GM18498 (cell line): ENCODE data around the gene QSOX1.

Source experiments
- ATAC-seq: cut with Tn5 transposase; IDR thresholded peaks from one replicate; pipeline ENCODE4 v1.9.1; 2021; ENCODE audit warnings: mild to moderate bottlenecking, moderate library complexity; ENCODE audit not compliant: unreplicated experiment

The QSOX1 gene

GRCh38 chr1:180169640-180170195 lies 15.0 kb downstream of the QSOX1 start:
- no peak for ATAC-seq

GRCh38 chr1:180170546-180171151 lies 16.0 kb downstream of the QSOX1 start:
- ATAC-seq = no peak

GRCh38 chr1:180171691-180172090 lies 17.0 kb downstream of the QSOX1 start:
- no peak for ATAC-seq

GRCh38 chr1:180173451-180173850 lies 18.8 kb downstream of the QSOX1 start:
- no peak for ATAC-seq

GRCh38 chr1:180173952-180174351 lies 19.3 kb downstream of the QSOX1 start:
- no peak for ATAC-seq

GRCh38 chr1:180175291-180175690 lies 20.6 kb downstream of the QSOX1 start:
- ATAC-seq = no peak

- ATAC-seq = no peak
These were observed 21.1 kb downstream of the QSOX1 start for GRCh38 chr1:180175806-180176205.

- no peak for ATAC-seq
These were observed 22.3 kb downstream of the QSOX1 start for GRCh38 chr1:180176965-180177364.

GRCh38 chr1:180177931-180178330 lies 23.3 kb downstream of the QSOX1 start:
- no peak for ATAC-seq

GRCh38 chr1:180178511-180179161 lies 24.0 kb downstream of the QSOX1 start:
- peak; percentile 64 for ATAC-seq

GRCh38 chr1:180179162-180179957 lies 24.7 kb downstream of the QSOX1 start:
- no peak for ATAC-seq

- no peak for ATAC-seq
These were observed 26.4 kb downstream of the QSOX1 start for GRCh38 chr1:180181048-180181447.

- no peak for ATAC-seq
These were observed 27.4 kb downstream of the QSOX1 start for GRCh38 chr1:180181996-180182642.

- ATAC-seq = no peak
These were observed 28.1 kb downstream of the QSOX1 start for GRCh38 chr1:180182643-180183311.

GRCh38 chr1:180183426-180183825 lies 28.8 kb downstream of the QSOX1 start:
- ATAC-seq = no peak

GRCh38 chr1:180184041-180184440 lies 29.4 kb downstream of the QSOX1 start:
- ATAC-seq = no peak

GRCh38 chr1:180185281-180185680 lies 30.6 kb downstream of the QSOX1 start:
- ATAC-seq = no peak

- no peak for ATAC-seq
These were observed 31.4 kb downstream of the QSOX1 start for GRCh38 chr1:180185971-180186645.

- ATAC-seq = no peak
These were observed 32.2 kb downstream of the QSOX1 start for GRCh38 chr1:180186831-180187230.

GRCh38 chr1:180187626-180188025 lies 33.0 kb downstream of the QSOX1 start:
- no peak for ATAC-seq
